Smooth muscle cell (in vitro differentiated cells): Measurements from ENCODE around the gene ABL1. TPM values are rescaled to one million over a fixed set of nuclear protein-coding genes. Genes with fewer than 3 reads are reported as not detected.
"Not testable (repeated sequence)": the region's sequence is repeated elsewhere in the genome, so short reads cannot be mapped to it uniquely, and the experiment has no call there.

Source experiments
- DNase-seq: peaks from one replicate; lab custom pipeline; 2025; ENCODE audit not compliant: unreplicated experiment; lab: John Stamatoyannopoulos, UW
- H2AFZ ChIP-seq: fragments of 200-600 bp; sonication (generic); 2 replicates; pipeline ENCODE4 v1.6.0; 2016; ENCODE audit warnings: antibody characterized with exemption, low read depth, mild to moderate bottlenecking
- H3F3A ChIP-seq: fragments of 200-600 bp; sonication (generic); 2 replicates; pipeline ENCODE4 v1.6.0; 2017; ENCODE audit warnings: antibody characterized with exemption, low read depth
- H3K27ac ChIP-seq: fragments of 200-600 bp; sonication (generic); 2 replicates; pipeline ENCODE4 v1.5.1; 2016; ENCODE audit warnings: low read depth, mild to moderate bottlenecking
- H3K27me3 ChIP-seq: fragments of 200-600 bp; sonication (generic); 2 replicates; pipeline ENCODE4 v1.6.1; 2016; ENCODE audit warnings: low read depth, mild to moderate bottlenecking
- H3K36me3 ChIP-seq: fragments of 200-600 bp; sonication (generic); 2 replicates; pipeline ENCODE4 v1.5.1; 2016; ENCODE audit warnings: low read depth
- H3K4me1 ChIP-seq: fragments of 200-600 bp; sonication (generic); 2 replicates; pipeline ENCODE4 v1.5.1; 2016; ENCODE audit warnings: low read depth
- H3K4me2 ChIP-seq: fragments of 200-600 bp; sonication (generic); 2 replicates; pipeline ENCODE4 v1.6.0; 2016; ENCODE audit warnings: mild to moderate bottlenecking
- H3K4me3 ChIP-seq: fragments of 200-600 bp; sonication (generic); 2 replicates; pipeline ENCODE4 v1.5.1; 2016; ENCODE audit warnings: mild to moderate bottlenecking
- H3K79me2 ChIP-seq: fragments of 200-600 bp; sonication (generic); 2 replicates; pipeline ENCODE4 v1.6.0; 2016; ENCODE audit warnings: low read depth, mild to moderate bottlenecking
- H3K9ac ChIP-seq: fragments of 200-600 bp; sonication (generic); 2 replicates; pipeline ENCODE4 v1.6.0; 2016; ENCODE audit warnings: low read depth
- H3K9me3 ChIP-seq: fragments of 200-600 bp; sonication (generic); replicated peaks from 2 replicates; pipeline ENCODE4 v1.5.1; 2016; ENCODE audit warnings: low read depth
- H4K20me1 ChIP-seq: fragments of 200-600 bp; sonication (generic); 2 replicates; pipeline ENCODE4 v1.6.0; 2016; ENCODE audit warnings: low read depth
- CTCF ChIP-seq: fragments of 200-600 bp; sonication (generic); IDR thresholded peaks from 2 replicates; pipeline ENCODE4 v1.5.1; 2017; ENCODE audit warnings: borderline replicate concordance, mild to moderate bottlenecking, antibody characterized with exemption; ENCODE audit not compliant: insufficient read depth, poor library complexity, severe bottlenecking
- WGBS: methylation state at CpG from one replicate; pipeline ENCODE4 v1.1.7; 2016; ENCODE audit warnings: low lambda C conversion rate; 5-methylcytosine and 5-hydroxymethylcytosine counted together
- polyA plus RNA-seq: library from polyadenylated mRNA; unstranded; fragments of >200 nt; fragmentation: Nextera tagmentation; extraction: Ambion mirVana; gene quantifications from 2 replicates; pipeline ENCODE4 v1.2.1, GENCODE V29; 2016
- total RNA-seq: library from RNA; depleted of rRNA; stranded (reverse); fragments of >200 nt; gene quantifications from 2 replicates; pipeline ENCODE4 v1.2.3, GENCODE V29; 2014

ABL1 gene
- total and polyA plus RNA-seq, 2 experiments from 2014 or later: 38.2 to 51.0 TPM

- DNase-seq: no peak
- WGBS: 36% methylated on average over 12 of the region's 12 CpGs
- H3K4me1 ChIP-seq: peaks cover 43% of the 10 kb centered on the region
These were observed 11.6 kb downstream of the ABL1 start for GRCh38 chr9:130846487-130847305.

GRCh38 chr9:130847306-130848217 lies 12.5 kb downstream of the ABL1 start:
- TF ChIP-seq CTCF: peak; percentile 11
- Histone ChIP-seq H3K9me3 (no peaks in the 10 kb centered on the region), H4K20me1 (peaks cover 91% of the 10 kb centered on the region), H3K27me3 (no peaks in the 10 kb centered on the region), H3K4me1 (peaks cover 34% of the 10 kb centered on the region), H3K27ac (peak overlapping the region; percentile 100), H3K4me2 (peak overlapping the region; percentile 82), H3K4me3 (peak overlapping the region; percentile 23), H3K79me2 (peaks cover 75% of the 10 kb centered on the region), H3F3A (peaks cover 63% of the 10 kb centered on the region), H3K9ac (peak overlapping the region; percentile 92), H3K36me3 (no peaks in the 10 kb centered on the region), H2AFZ (no peak overlapping the region)
- 18% methylated on average over 13 of the region's 13 CpGs for WGBS
- DNase-seq: no peak

More at GRCh38 chr9:130846487-130847305, 11.6 kb downstream of the ABL1 start:
- Histone ChIP-seq H3K9me3 (no peaks in the 10 kb centered on the region), H3K27me3 (no peaks in the 10 kb centered on the region), H3F3A (peaks cover 63% of the 10 kb centered on the region), H2AFZ (no peak overlapping the region), H3K9ac (peak overlapping the region; percentile 92), H3K79me2 (peaks cover 75% of the 10 kb centered on the region), H3K36me3 (no peaks in the 10 kb centered on the region), H3K27ac (peak overlapping the region; percentile 100), H4K20me1 (peaks cover 91% of the 10 kb centered on the region), H3K4me2 (peak overlapping the region; percentile 82), H3K4me3 (peak overlapping the region; percentile 23)
- TF ChIP-seq CTCF: no peak

- 97% methylated on average over 8 of the region's 8 CpGs for WGBS
- not testable (repeated sequence) for H3K9me3 ChIP-seq, H2AFZ ChIP-seq, H3K9ac ChIP-seq, H3K4me3 ChIP-seq, DNase-seq, H3K36me3 ChIP-seq, H3K27me3 ChIP-seq
- Histone ChIP-seq H3K79me2 (peaks cover 73% of the 10 kb centered on the region), H3F3A (peaks cover 56% of the 10 kb centered on the region), H3K27ac (peak overlapping the region; percentile 100), H4K20me1 (peaks cover 91% of the 10 kb centered on the region), H3K4me1 (peaks cover 27% of the 10 kb centered on the region), H3K4me2 (peak overlapping the region; percentile 40)
These were observed 13.5 kb downstream of the ABL1 start for GRCh38 chr9:130848514-130848913.

- H3K9me3 ChIP-seq: no peaks in the 10 kb centered on the region
- no peak overlapping the region for H2AFZ ChIP-seq
- no peak overlapping the region for H3K4me3 ChIP-seq
- WGBS: 96% methylated on average over 9 of the region's 9 CpGs
- no peak overlapping the region for H3K9ac ChIP-seq
- peaks cover 27% of the 10 kb centered on the region for H3K4me1 ChIP-seq
- no peaks in the 10 kb centered on the region for H3K27me3 ChIP-seq
- peaks cover 91% of the 10 kb centered on the region for H4K20me1 ChIP-seq
- peaks cover 55% of the 10 kb centered on the region for H3F3A ChIP-seq
- H3K27ac ChIP-seq: peak overlapping the region; percentile 100
- no peak for DNase-seq
- H3K36me3 ChIP-seq: peaks cover under 1% of the 10 kb centered on the region
- TF ChIP-seq CTCF: no peak
- H3K79me2 ChIP-seq: peaks cover 73% of the 10 kb centered on the region
- no peak overlapping the region for H3K4me2 ChIP-seq
These were observed 14.3 kb downstream of the ABL1 start for GRCh38 chr9:130849356-130849755.
